ENCODE results near the gene WIPF3. TPM values are rescaled to one million over a fixed set of nuclear protein-coding genes. Genes with fewer than 3 reads are reported as not detected.

Gene WIPF3
- total and polyA plus RNA-seq, 4 donors, result 0.10 to 0.23 (median 0.14) TPM; not detected in 1

DNA sequence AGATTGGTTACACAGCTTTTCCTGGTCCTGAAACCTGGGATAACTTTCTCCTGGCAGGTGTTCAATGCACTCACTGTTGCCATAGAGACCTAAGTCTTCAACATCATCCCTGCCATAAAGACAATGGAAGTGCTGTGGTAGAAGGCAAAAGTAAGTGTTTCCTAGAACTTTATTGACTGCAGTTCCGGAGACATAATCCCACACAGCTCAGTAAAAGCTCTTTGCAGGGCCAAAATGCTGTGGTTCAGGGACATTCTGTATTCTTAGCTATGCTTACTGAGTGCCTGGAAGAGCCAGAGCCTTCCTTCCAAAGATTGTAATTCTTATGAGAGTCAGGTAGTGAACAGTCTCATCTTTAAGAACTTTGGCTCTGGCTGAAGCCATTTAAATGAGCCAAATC is 5.3 kb downstream of the WIPF3 start:
- peaks cover 0 to 13% (median 9%) of the 10 kb centered on the region in 4 donors for H3K4me1 ChIP-seq (ENCODE audit: control insufficient read depth in 4 of 4, insufficient read depth in 4 of 4, low read length in 3 of 4)
- H3K27ac ChIP-seq (ENCODE audit: low read depth in 1 of 2, low read length in 2 of 2), result no peak overlapping the region
- TF ChIP-seq ATF3 (IDR thresholded peaks at IDR 0.05) (no peak), FOXA1 (IDR thresholded peaks at IDR 0.05) (no peak), YY1 (IDR thresholded peaks at IDR 0.05) (no peak), JUND (IDR thresholded peaks at IDR 0.05) (no peak), REST (IDR thresholded peaks at IDR 0.05) (no peak), TAF1 (conservative IDR thresholded peaks at IDR 0.05) (no peak), HNF4A (conservative IDR thresholded peaks at IDR 0.05) (no peak), EGR1 (IDR thresholded peaks at IDR 0.05; ENCODE audit: low read depth in 2 of 2) (no peak), SP1 (IDR thresholded peaks at IDR 0.05) (no peak), HNF4G (IDR thresholded peaks at IDR 0.05) (no peak), NR2F2 (IDR thresholded peaks at IDR 0.05) (no peak), ZBTB33 (IDR thresholded peaks at IDR 0.05) (no peak), RAD21 (IDR thresholded peaks at IDR 0.05) (no peak), RXRA (IDR thresholded peaks at IDR 0.05) (no peak), GABPA (IDR thresholded peaks at IDR 0.05 in 1 of 2, conservative IDR thresholded peaks at IDR 0.05 in 1 of 2) (no peak), FOXA2 (IDR thresholded peaks at IDR 0.05) (no peak)
- TF ChIP-seq, protein P1, sequence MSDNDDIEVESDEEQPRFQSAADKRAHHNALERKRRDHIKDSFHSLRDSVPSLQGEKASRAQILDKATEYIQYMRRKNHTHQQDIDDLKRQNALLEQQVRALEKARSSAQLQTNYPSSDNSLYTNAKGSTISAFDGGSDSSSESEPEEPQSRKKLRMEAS (IDR thresholded peaks at IDR 0.05), result no peak
- TF ChIP-seq, protein P2, sequence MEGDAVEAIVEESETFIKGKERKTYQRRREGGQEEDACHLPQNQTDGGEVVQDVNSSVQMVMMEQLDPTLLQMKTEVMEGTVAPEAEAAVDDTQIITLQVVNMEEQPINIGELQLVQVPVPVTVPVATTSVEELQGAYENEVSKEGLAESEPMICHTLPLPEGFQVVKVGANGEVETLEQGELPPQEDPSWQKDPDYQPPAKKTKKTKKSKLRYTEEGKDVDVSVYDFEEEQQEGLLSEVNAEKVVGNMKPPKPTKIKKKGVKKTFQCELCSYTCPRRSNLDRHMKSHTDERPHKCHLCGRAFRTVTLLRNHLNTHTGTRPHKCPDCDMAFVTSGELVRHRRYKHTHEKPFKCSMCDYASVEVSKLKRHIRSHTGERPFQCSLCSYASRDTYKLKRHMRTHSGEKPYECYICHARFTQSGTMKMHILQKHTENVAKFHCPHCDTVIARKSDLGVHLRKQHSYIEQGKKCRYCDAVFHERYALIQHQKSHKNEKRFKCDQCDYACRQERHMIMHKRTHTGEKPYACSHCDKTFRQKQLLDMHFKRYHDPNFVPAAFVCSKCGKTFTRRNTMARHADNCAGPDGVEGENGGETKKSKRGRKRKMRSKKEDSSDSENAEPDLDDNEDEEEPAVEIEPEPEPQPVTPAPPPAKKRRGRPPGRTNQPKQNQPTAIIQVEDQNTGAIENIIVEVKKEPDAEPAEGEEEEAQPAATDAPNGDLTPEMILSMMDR (IDR thresholded peaks at IDR 0.05; ENCODE audit: low read depth, low read length, missing input control), result no peak
- H3K9ac ChIP-seq (ENCODE audit: low read depth in 1 of 2, low read length in 2 of 2), result no peak overlapping the region
- no peak overlapping the region for H3K4me3 ChIP-seq (ENCODE audit: low read depth in 1 of 3, low read length in 3 of 3)
- WGBS, result 84% methylated on average over 1 of the region's 1 CpG
- DNase-seq (ENCODE audit: low spot score), result no peak
- no peaks in the 10 kb centered on the region for H3K9me3 ChIP-seq (ENCODE audit: control insufficient read depth in 4 of 4, low read length in 3 of 4)
- H3K36me3 ChIP-seq (ENCODE audit: control insufficient read depth in 4 of 4, insufficient read depth in 3 of 4, low read depth in 1 of 4, low read length in 3 of 4), result no peaks in the 10 kb centered on the region
- peaks cover 0 to 3% (median 0%) of the 10 kb centered on the region in 4 donors for H3K27me3 ChIP-seq (ENCODE audit: control insufficient read depth in 4 of 4, insufficient read depth in 4 of 4, low read length in 3 of 4)

Measured in liver (tissue), 9 donors.